Globus pallidus (tissue), 1 donor: Measurements from ENCODE around the gene HOXA3.
A peak's percentile ranks its signal among the peaks of the same experiment; 100 is the strongest.

Experiments used
- DNase-seq: peaks from one replicate; pipeline ENCODE4 v3.0.0-alpha.2; 2015; ENCODE audit warnings: low spot score

The HOXA3 gene

GRCh38 chr7:27154901-27155815 lies 2.8 kb upstream of the HOXA3 start:
- DNase-seq = no peak

GRCh38 chr7:27154369-27154768 lies 2.0 kb upstream of the HOXA3 start:
- no peak for DNase-seq

GRCh38 chr7:27153526-27153925 lies 1.1 kb upstream of the HOXA3 start:
- DNase-seq = no peak

- DNase-seq = no peak
These were observed 546 bp upstream of the HOXA3 start for GRCh38 chr7:27152816-27153442.

GRCh38 chr7:27151341-27151930 lies 947 bp downstream of the HOXA3 start:
- DNase-seq = no peak

- DNase-seq = peak; percentile 37
These were observed 1.6 kb downstream of the HOXA3 start for GRCh38 chr7:27150568-27151340.

GRCh38 chr7:27149842-27150567 lies 2.4 kb downstream of the HOXA3 start:
- DNase-seq = no peak

GRCh38 chr7:27148756-27149641 lies 3.4 kb downstream of the HOXA3 start:
- no peak for DNase-seq

- DNase-seq = no peak
These were observed 4.2 kb downstream of the HOXA3 start for GRCh38 chr7:27148031-27148755.

GRCh38 chr7:27147199-27148030 lies 5.0 kb downstream of the HOXA3 start, which contains the start of gene HOXA6:
Gene HOXA6 (minus strand): TSS chr7:27147774. CDS start chr7:27147749, 25 bp downstream.
- DNase-seq = no peak

GRCh38 chr7:27146491-27147198 lies 5.7 kb downstream of the HOXA3 start:
- no peak for DNase-seq

- no peak for DNase-seq
These were observed 6.4 kb downstream of the HOXA3 start for GRCh38 chr7:27145914-27146412.

- no peak for DNase-seq
These were observed 7.0 kb downstream of the HOXA3 start for GRCh38 chr7:27145165-27145913.

GRCh38 chr7:27144781-27145164 lies 7.6 kb downstream of the HOXA3 start:
- DNase-seq = no peak

GRCh38 chr7:27143950-27144780 lies 8.2 kb downstream of the HOXA3 start:
- DNase-seq = no peak
